ENCODE data around the gene ABHD16B.

DNA sequence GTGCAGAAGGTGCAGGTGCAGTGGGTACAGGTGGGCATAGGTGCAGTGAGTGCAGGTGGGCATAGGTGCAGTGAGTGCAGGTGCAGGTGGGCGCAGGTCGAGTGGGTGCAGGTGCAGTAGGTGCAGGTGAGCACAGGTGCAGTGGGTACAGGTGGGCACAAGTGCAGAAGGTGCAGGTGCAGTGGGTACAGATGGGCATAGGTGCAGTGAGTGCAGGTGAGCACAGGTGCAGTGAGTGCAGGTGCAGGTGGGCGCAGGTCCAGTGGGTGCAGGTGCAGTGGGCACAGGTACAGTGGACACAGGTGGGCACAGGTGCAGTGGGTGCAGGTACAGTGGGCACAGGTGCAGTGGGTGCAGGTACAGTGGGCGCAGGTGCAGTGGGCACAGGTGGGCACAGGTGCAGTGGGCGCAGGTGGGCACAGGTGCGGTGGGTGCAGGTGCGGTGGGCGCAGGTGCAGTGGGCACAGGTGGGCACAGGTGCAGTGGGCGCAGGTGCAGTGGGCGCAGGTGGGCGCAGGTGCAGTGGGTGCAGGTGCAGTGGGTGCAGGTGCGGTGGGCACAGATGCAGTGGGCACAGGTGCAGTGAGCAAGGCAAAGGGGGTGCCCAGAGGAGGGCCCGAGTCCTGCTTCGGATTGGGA lies 45.6 kb upstream of the ABHD16B start:
- TF ChIP-seq POLR2AphosphoS5 (IDR thresholded peaks at IDR 0.05; ENCODE audit: low read depth, low read length) = no peak
- TF ChIP-seq SPI1 (IDR thresholded peaks at IDR 0.05; ENCODE audit: low read depth, low read length) = no peak
- TF ChIP-seq POLR2A (IDR thresholded peaks at IDR 0.05; ENCODE audit: low read depth, low read length) = no peak
- TF ChIP-seq TAF1 (IDR thresholded peaks at IDR 0.05; ENCODE audit: low read depth, low read length) = no peak
- TF ChIP-seq POU2F2 (IDR thresholded peaks at IDR 0.05; ENCODE audit: low read depth, low read length) = no peak
